Panc1 (cell line): ENCODE data around the gene CDH15.

ENCODE experiments used
- POLR2AphosphoS5 ChIP-seq: IDR thresholded peaks from 2 replicates; pipeline ENCODE4 v1.6.1; 2012; ENCODE audit warnings: mild to moderate bottlenecking, low read depth, low read length, moderate library complexity
- SIN3A ChIP-seq: IDR thresholded peaks from 2 replicates; pipeline ENCODE4 v1.6.1; 2012; ENCODE audit warnings: low read depth, mild to moderate bottlenecking, low read length, moderate library complexity, borderline replicate concordance; ENCODE audit not compliant: insufficient read depth
- TF ChIP-seq, protein P1 (sequence below): fragments of 450-650 bp; IDR thresholded peaks from 2 replicates; pipeline ENCODE4 v1.5.1; 2017; ENCODE audit warnings: mild to moderate bottlenecking
- TF ChIP-seq, protein P2 (sequence below), 2 experiments: IDR thresholded peaks; 2 replicates each; pipeline ENCODE4 v1.6.1; 2011 to 2012; ENCODE audit warnings: low read depth in 2 of 2, control low read depth in 1 of 2, low read length in 1 of 2, mild to moderate bottlenecking in 1 of 2, moderate library complexity in 1 of 2; ENCODE audit not compliant: insufficient read depth in 1 of 2

DNA sequence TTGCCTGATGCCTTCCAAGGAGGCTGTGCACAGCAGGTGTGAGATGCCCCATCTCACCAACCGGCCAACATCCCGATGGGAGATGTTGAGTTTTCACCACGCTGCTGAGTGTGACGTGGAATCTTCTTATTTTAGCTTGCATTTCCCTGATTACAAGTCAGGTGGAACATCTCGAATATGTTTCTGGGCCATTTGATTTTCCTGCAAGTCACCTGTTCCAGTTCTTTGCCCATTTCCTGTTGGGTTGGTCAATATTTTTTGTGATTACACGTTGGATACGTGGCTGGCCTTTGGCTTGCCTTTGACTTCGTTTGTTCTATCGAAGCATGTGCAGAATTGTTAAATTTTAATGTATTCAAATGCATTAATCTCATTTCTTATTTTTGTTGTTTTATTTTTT is 8.3 kb upstream of the CDH15 start:
- TF ChIP-seq, protein P1, sequence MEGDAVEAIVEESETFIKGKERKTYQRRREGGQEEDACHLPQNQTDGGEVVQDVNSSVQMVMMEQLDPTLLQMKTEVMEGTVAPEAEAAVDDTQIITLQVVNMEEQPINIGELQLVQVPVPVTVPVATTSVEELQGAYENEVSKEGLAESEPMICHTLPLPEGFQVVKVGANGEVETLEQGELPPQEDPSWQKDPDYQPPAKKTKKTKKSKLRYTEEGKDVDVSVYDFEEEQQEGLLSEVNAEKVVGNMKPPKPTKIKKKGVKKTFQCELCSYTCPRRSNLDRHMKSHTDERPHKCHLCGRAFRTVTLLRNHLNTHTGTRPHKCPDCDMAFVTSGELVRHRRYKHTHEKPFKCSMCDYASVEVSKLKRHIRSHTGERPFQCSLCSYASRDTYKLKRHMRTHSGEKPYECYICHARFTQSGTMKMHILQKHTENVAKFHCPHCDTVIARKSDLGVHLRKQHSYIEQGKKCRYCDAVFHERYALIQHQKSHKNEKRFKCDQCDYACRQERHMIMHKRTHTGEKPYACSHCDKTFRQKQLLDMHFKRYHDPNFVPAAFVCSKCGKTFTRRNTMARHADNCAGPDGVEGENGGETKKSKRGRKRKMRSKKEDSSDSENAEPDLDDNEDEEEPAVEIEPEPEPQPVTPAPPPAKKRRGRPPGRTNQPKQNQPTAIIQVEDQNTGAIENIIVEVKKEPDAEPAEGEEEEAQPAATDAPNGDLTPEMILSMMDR, result no peak
- TF ChIP-seq POLR2AphosphoS5 (no peak), SIN3A (no peak)
- TF ChIP-seq, protein P2, sequence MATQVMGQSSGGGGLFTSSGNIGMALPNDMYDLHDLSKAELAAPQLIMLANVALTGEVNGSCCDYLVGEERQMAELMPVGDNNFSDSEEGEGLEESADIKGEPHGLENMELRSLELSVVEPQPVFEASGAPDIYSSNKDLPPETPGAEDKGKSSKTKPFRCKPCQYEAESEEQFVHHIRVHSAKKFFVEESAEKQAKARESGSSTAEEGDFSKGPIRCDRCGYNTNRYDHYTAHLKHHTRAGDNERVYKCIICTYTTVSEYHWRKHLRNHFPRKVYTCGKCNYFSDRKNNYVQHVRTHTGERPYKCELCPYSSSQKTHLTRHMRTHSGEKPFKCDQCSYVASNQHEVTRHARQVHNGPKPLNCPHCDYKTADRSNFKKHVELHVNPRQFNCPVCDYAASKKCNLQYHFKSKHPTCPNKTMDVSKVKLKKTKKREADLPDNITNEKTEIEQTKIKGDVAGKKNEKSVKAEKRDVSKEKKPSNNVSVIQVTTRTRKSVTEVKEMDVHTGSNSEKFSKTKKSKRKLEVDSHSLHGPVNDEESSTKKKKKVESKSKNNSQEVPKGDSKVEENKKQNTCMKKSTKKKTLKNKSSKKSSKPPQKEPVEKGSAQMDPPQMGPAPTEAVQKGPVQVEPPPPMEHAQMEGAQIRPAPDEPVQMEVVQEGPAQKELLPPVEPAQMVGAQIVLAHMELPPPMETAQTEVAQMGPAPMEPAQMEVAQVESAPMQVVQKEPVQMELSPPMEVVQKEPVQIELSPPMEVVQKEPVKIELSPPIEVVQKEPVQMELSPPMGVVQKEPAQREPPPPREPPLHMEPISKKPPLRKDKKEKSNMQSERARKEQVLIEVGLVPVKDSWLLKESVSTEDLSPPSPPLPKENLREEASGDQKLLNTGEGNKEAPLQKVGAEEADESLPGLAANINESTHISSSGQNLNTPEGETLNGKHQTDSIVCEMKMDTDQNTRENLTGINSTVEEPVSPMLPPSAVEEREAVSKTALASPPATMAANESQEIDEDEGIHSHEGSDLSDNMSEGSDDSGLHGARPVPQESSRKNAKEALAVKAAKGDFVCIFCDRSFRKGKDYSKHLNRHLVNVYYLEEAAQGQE (IDR thresholded peaks at IDR 0.05; ENCODE audit: insufficient read depth in 1 of 2, low read depth in 2 of 2, low read length in 1 of 2), result no peak
